Body of pancreas (tissue), 4 donors: ENCODE data around the gene SETD2.

ENCODE experiments used
- CTCF ChIP-seq, 7 experiments: fragments of 450-650 bp in 4 of 7; fragments of 200-600 bp in 3 of 7; sonication (generic) in 3 of 7; IDR thresholded peaks; one replicate each; pipeline ENCODE4 v1.5.1; 2016 to 2019; ENCODE audit warnings: antibody characterized with exemption in 7 of 7
- POLR2A ChIP-seq, 3 donors: fragments of 450-650 bp; IDR thresholded peaks; one replicate each; pipeline ENCODE4 v1.6.1; 2016; ENCODE audit warnings: antibody characterized with exemption in 3 of 3, mild to moderate bottlenecking in 2 of 3

GRCh38 chr3:46987743-46988401 is 176.0 kb downstream of the SETD2 start:
- no peak for TF ChIP-seq CTCF (IDR thresholded peaks at IDR 0.05)
- TF ChIP-seq POLR2A (IDR thresholded peaks at IDR 0.05) = no peak
